ENCODE results near the gene RAPGEF4.

Gene RAPGEF4

DNA sequence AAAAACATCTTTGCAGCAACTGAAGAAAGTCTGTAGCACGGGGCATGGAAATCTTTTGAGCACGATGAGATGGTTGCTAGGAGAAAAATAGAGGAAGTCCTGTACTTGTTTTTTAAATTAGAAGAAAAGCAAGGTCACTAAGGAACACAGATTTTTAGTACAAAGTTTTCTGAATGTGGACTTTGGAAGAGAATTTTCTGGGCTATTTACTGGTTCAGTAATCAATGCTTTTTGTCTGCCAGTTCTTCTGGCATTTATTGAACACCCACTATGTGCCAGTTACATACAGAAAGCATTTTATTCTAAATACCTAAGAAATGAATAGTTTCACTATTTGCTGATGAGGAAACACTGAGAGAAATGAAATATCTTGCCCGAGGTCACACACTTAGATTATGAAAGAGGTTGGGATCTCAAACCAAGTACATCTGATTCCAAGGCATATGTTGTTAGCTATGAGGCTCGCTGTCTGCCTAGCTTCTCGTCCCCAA, 324.4 kb downstream of the RAPGEF4 start:
- no peak for DNase-seq (ENCODE audit: low read depth, low spot score)

DNA sequence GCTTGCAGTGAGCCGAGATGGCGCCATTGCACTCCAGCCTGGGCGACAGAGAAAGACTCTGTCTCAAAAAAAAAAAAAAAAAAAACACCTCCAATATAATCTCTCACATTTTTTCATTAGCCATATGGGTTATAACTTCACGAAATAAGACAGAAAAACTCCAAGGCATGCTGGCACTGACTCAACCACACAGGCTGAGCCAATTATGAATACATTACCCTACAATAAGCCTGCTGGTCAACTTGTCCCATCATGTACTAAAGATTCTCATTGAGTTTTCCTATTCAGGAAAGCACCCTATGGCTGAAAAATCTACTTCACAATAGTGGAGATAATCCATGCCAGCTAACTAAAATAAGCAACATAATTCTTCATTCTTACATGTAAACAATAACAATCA, 327.2 kb downstream of the RAPGEF4 start:
- DNase-seq (ENCODE audit: low read depth, low spot score), result no peak

DNA sequence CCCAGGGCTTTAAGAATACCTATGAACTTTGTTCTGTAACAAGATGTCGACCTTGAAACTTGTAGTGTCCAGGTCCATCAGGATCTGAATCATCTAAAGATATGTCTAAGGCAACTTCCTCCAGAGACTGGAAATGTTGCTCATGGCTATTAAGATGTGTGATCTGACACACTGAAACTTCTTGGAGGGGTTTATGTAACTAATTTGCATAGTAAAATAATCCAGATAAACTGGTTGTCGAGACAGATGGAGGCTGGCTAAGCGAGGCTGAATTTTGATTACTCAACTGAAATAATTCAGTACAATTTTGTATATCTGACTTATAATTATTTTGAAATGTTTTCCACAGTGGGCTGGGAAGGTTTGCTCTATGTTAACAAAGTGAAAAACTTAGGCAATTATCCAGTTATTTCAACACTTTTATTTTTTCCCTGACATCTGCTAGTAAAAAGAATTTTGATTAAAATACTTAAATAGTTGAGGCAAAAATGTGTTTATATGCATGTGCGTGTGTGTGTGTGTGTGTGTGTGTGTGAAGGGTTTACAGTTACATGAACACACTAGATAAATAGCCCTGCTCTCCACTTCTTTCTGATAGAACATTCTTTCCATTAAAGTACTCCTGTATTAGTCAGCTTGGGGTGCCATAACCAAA, 328.6 kb downstream of the RAPGEF4 start:
- no peak for DNase-seq (ENCODE audit: low read depth, low spot score)

DNA sequence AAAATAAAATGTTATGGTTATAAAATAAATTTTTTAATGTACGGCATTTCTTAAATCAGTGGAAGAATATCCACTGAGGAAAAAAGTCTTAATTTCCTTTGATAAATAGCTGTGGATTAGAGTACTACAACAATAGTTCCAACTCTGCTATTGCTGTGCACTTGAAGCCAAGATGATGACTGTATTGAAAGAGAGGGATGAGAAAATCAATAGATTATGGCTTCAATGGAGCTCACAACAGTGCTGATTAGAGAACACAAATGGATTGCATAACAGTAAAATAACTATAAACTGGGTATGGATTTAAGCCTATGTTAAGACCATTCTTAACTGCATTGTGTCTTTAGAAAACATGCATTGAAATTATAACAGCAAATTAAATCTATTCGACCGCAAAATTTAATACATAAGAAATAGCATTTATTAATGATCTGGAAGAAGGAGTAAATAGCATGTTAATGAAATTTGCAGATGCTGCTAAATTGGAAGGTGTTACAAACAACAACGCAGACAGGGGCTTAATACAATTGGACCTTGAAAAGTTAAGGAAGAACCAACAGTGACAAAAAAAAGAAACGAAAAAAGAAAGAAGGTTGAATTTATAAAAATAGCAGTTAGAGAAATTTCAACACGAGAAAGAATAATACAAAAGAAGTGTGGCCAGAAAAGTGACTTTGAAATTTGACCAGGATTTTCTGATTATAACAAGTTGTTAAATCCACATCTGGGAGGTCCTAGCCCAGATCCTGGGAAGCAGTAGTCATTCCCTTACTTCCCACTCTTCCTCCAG, 331.4 kb downstream of the RAPGEF4 start:
- no peak for DNase-seq (ENCODE audit: low read depth, low spot score)

DNA sequence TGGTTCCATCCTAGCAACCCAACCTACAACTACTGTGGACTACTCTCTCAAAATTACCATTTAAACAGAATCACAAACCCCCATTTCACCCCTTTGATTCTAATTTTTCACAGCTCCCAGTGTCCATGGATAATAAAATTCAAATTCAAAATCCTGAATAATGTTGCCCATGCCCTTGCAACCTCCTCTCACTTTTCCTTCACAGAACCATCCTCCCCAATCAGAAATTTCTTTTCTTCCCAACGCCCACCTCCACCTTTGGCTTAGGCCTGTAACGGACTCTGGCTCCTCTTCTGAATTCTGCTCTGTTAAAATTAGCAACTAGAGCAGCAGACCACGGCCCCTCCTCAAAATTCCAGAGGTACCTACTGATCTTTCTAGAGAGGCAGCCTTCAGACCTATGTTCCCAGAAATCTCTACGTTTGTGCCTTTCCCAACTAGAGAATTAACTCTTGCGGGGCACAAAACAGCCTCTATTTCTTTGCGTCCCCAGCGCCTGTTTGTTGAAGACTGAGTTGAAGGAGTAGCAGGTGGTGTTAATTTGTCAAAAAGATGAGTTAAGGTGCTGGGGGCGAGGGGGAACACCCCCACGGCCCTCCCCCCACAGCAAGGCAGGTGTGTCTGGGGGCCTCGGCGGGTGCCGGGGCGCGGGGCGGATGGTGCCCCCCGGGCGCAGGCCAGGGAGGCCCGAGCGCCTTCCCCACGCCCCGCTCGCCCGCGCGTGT, 339.6 kb downstream of the RAPGEF4 start:
- no peak for DNase-seq (ENCODE audit: low read depth, low spot score)

DNA sequence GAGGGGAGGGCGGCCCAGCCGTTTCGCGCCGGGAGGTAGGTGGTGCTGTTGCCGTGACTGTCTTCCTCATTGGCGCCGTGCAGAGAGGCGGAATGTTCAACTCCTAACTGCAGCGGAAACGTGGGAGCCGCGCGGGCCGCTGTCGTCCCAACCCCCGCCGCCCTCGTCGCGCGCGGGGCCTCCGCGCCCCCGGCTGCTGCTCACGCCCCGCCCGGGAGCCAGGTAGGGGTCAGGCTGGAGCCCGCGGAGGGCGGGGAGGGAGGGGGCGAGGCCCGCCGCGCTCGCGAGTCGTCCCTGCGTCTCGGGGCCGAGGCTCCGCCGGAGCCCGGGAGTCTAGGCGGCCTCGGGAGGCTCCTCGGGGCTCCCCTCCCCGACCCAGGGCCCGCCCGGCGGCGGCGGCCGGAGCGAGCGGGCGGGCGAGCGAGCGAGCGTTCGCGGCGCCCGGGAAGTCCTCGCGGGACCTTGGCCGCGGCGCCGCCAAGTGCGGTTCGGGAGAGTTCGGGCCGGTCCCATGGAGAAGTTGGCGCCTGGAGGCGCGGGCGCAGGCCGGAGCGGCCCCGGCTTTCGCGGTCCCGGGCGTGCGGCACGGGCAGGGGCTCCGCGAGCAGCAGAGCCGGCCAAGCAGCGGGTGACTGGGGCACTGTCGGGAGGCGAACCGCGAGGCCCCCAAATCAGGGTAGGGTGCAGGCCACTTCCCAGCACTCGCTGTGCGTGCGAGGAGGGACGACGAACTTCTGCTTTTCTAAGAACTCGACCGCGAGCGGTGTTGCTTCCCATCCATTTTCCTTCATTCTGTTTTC, 340.3 kb downstream of the RAPGEF4 start, which contains the start of gene MAP3K20:
MAP3K20 (plus strand) TSS at position 66 of the 800 bp plus-strand sequence. CDS start 15,186 bp downstream, outside the sequence.
- DNase-seq (ENCODE audit: low read depth, low spot score), result no peak

DNA sequence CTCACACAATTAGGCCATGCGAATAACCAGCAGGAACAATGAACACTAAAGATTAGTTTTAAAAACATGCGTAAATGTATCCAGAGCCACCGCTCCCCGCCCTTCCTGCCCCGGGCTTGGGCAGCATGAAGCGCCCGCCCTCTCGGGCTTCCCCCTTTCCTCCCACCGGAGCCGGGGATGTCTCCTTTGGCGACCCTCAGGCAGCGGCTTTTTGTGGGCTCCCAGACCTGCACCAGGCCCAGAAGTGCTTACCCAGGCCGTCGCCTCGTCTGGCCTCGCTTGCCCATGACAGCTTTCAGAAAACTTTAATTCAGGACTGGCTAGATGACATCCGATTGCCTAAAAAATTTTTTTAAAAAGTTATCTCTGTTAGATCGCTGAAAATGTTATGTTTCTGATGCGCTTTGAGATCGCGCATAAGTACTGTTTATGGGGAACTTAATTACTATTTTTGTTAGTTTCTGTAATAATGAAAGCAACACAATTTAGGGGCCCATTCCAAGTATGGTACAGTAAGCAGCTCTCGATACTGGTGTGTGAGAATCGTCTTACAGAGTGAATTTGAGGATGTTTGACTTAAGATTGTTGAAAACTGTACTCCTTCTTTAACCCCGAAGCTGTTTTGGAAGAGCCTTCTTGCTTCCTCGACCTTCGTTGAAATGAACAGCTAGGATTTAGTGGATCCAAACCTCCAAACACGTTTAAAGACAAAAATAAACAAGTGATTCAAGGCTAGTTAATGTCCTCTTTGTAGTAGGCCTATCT, 341.1 kb downstream of the RAPGEF4 start:
- no peak for DNase-seq (ENCODE audit: low read depth, low spot score)

DNA sequence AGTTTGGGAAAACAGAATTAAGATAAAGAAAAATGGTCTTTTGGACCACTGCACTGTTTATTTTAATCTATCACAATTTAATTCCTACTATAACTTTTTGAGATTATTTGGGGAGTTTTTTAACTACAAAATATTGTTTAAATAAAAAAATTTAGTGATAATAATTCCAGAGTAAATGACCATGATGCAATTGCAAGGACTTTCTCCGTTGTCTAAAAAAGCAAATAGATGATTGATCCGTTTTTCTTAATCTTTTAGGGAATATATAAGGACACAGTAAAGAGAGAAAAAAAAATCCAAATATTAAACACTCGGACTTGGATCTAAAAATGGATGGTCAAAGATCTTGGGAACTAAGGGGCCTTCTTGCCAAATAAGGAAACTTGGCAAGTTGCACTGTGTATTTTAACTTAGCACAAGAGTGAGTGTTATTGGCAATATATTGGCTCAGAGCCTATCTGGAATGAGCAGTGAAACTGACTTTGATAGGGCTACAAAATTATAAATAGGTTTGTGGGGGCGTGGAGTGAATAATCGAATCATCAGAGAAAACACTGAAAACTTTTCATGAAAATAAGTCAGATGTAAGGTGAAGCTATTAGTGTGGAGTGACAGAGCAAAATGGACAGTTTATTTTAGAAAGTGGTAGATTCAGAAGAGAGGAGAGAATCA, 342.0 kb downstream of the RAPGEF4 start:
- DNase-seq (ENCODE audit: low read depth, low spot score), result no peak

DNA sequence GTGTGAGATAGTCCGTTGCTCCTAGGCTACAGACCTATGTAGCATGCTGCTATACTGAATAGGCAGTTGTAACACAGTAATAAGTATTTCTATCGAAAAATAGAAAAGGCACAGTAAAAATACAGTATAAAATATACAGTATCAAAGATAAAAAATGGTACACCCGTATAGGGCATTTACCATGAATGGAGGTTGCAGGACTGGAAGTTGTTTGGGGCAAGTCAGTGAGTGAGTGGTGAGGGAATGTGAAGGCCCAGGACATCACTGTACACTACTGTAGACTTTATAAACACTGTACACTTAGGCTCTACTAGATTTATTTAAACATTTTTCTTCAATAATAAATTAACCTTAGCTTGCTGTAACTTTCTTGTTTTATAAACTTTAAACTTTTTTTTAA, 343.5 kb downstream of the RAPGEF4 start:
- no peak for DNase-seq (ENCODE audit: low read depth, low spot score)

DNA sequence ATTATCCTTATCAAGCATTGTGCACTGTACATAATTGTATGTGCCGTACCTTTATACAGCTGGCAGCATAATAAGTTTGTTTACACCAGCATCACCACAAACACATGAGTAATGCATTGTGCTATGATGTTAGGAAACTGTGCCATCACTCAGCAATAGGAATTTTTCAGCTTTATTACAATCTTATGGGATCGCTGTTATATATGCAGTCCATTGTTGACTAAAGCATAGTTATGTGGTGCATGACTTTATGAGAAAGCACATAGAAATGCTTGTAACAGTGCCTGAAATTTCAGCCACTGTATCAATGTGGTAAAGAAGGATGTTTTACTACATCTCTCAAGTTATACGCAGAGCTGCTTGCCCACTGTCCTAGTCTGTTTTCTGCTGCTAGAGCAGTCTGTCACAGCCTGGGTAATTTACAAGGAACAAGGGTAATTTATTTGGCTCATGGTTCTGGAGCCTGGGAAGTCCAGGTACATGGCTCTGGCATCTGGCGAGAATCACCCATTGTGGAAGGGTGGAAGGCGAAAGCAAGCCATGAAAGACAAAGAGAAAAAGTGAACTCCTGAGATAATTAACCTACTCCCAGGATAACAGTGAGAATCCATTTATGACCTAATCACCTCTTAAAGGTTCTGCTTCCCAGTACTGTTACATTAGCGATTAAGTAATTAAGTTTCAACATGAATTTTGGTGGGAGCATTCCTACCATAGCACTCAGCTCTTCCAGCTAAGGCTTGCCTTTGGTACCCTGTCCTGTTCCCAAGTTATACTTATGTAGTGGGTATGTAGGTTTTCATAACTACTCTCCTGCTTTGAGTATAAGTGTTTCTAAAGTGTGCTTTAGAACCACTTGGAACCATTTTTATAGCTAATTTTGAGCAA, 344.6 kb downstream of the RAPGEF4 start:
- DNase-seq (ENCODE audit: low read depth, low spot score), result no peak

DNA sequence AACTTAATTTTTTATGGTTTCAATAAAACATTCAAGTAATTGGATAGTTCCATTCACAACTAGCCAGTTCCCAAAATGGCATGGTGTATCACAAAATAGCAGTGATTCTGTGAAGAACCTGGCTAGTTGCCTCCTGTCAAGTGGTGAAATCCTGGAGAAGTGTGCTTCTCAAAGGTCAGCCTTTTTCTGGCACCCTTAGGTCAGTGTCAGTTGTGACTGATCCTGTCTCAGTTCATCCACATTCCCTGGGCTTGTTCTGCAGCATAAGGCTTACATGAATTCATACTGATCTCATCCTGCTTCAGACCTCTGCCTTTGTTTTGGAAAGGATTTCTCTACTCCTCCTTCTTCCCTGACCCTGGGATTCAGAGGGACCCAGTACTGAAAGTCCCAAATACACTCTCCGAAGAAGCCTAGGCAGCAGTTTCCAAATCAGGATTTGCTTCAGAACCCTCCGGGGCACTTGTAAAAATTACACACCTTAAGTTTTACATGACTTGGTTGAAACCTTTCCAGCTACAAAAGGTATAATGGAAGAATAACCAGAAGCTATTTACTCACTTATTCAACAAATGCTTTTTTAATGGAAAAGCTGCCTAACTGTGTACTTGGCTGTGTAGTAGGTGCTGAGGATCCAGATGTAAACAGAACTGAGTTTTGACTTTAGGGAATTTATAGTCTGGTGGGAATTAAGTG, 351.0 kb downstream of the RAPGEF4 start:
- DNase-seq (ENCODE audit: low read depth, low spot score), result no peak

DNA sequence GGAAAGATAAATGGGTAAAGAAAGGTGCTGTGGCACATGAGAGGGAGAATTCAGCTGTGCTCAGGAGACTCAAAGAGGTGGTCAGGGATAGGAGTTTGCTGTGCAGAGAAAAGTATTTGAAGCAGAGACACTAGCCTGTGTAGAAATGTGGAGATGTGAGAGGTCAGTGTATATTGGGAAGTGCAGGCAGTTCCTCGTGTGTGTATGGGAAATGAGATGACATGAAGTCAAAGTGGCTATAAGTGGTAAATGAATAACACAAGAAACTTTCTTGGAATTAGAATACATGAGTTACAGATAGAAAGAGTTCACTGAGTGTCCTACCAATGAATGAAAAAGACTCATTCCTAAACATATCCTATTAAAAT, 351.6 kb downstream of the RAPGEF4 start:
- no peak for DNase-seq (ENCODE audit: low read depth, low spot score)

DNA sequence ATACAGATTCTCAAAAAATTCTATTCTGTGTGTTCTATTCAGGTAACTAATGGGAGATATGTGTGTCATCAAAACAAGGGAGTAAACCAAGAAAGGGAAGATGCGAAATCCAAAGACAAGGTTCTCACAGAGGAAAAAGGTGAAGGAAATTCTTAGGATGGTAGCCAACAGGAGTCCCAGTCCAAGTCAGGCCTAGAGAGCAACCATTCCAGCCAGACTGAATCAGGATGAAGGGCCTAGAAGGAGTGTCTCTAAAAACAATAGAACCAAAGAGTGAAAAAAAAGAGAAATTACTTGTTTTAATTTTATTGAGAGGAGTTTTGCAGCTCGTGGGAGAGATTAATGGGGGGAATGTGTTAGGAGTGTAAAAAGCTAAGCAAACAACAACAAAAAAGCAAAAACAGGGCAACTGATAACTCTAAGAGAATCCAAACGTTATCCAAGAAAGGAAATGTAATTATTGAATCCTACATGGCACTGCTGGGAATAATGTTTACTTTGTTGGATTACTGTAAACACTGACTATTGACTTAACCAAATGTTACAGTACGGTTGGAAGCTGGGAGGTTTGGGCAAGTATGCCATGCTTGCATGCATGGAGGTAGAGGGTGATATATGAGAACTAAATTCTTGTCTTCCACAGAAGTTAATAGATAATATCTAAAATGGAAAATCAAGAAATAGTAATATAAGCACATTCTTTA, 352.3 kb downstream of the RAPGEF4 start:
- DNase-seq (ENCODE audit: low read depth, low spot score), result no peak

DNA sequence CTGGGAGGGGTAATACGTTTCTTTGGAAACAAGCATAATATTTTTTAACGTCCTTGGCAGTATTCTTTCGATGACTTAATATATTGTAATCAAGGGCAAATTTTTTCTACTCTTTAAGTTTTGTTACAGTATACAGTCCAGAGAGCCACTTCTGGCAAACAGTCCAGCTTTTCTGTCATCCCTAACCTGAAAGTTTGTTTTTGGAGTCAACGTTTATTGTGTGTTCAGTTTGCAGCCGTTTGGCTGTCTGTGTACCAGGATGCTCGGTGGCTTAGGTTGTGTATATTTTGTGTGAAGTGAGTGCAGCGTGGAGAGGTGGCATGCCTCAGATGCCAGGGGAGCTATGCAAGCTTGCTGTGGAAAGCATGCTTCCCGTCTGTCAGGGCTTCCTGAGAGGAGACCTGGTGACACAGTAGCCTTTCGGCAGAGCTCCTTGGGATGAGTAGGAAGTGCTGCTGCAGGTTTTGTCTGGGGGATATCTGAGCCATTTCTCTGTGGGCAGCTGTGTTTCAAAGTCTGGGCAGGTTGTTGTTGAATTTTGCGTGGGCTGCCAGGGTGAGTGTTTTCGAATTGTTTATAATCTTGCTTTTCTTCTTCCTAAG, 354.7 kb downstream of the RAPGEF4 start:
- no peak for DNase-seq (ENCODE audit: low read depth, low spot score)

DNA sequence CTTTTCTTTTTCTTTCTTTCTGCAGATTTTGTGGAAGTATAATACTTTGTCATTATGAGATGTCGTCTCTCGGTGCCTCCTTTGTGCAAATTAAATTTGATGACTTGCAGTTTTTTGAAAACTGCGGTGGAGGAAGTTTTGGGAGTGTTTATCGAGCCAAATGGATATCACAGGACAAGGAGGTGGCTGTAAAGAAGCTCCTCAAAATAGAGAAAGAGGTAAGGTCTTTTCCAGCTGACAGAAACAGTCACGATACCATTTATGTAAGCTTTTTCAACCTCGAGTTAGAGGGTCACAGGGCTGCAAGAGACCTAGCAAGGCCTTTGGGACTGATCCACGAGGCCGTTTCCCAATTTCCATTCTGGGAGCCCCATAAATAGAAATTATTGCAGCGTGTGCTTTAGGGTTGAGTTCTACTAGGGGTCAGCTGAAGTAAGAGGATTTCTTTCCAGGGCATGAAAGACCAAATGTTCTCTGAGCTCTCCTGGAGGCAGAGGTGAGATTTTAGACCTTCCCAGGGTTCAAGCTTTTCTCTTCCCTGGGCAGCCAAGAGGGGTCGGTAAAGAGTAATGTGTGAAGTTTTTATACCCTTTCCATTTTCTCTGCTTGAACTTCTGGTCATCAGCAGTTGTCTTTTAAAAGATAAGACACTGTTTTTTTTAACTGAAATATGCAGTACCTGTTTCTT, 355.5 kb downstream of the RAPGEF4 start:
- DNase-seq (ENCODE audit: low read depth, low spot score), result no peak

DNA sequence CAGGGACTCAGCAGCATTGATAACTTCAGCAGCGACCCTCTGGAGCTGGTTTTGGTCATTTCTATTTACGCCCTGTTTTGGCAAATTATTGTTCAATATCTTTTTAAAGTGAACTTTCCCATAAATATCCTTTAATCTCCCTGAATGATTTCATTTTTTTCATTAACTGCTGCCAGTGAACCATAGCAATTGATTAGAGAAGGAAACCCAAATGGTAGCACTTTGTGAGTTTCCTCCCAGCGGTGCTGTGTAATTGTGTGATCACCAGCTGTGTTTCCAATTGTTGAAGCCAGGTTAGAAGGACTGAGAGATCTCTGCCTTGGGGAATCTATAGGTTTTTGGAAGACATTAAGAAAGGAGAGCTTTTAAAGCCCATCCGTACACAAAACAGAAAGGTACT, 356.3 kb downstream of the RAPGEF4 start:
- DNase-seq (ENCODE audit: low read depth, low spot score), result no peak

DNA sequence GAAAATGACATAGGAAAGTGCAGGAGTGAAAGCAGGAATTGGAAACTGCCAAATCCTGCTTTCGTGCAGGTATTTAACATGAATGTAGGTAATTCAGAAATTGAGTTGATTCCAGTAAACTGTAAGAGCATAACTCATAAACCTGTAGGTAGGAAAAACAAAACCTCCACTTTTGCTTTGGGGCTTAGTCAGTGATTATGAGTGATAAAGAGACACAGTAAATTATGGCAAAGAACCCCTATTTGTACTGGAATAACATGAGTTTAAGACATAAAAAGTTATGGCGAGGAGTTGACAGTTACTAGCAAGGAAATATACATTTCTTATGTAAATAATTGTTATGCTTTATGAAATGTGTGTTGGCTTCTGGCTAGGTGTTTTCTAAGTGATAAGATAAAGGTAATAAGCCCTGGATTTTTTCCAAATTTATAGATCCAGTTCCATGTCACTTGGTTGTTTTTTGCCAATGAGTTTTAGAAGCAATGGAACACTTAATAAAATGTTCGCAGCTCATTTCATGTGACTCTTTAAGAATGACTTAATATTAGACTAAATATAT, 357.3 kb downstream of the RAPGEF4 start:
- DNase-seq (ENCODE audit: low read depth, low spot score), result no peak

Measured in smooth muscle cell of the brain vasculature (primary cell).